IPS-20b (cell line): ENCODE measurements around the gene ACAP2.
"Not testable (repeated sequence)": the region's sequence is repeated elsewhere in the genome, so short reads cannot be mapped to it uniquely, and the experiment has no call there.

Experiments
- H3K27ac ChIP-seq: one replicate; pipeline ENCODE4 v1.5.1; 2013; ENCODE audit warnings: low read length
- H3K27me3 ChIP-seq: 2 replicates; pipeline ENCODE4 v1.6.1; 2013; ENCODE audit warnings: mild to moderate bottlenecking, low read length, inconsistent platforms; ENCODE audit not compliant: insufficient read depth
- H3K36me3 ChIP-seq: 2 replicates; pipeline ENCODE4 v1.6.1; 2013; ENCODE audit warnings: low read depth, mild to moderate bottlenecking, inconsistent platforms, low read length, moderate library complexity; ENCODE audit not compliant: insufficient read depth
- H3K4me1 ChIP-seq: 2 replicates; pipeline ENCODE4 v1.6.1; 2013; ENCODE audit warnings: mild to moderate bottlenecking, control low read depth, inconsistent platforms, low read length, moderate library complexity; ENCODE audit not compliant: insufficient read depth
- H3K4me3 ChIP-seq: 2 replicates; pipeline ENCODE4 v1.5.1; 2013; ENCODE audit warnings: mild to moderate bottlenecking, low read length, inconsistent platforms
- H3K9ac ChIP-seq: 2 replicates; pipeline ENCODE4 v1.6.1; 2013; ENCODE audit warnings: low read depth, mild to moderate bottlenecking, inconsistent platforms, low read length, moderate library complexity
- H3K9me3 ChIP-seq: 2 replicates; pipeline ENCODE4 v1.6.1; 2013; ENCODE audit warnings: mild to moderate bottlenecking, low read depth, low read length, inconsistent platforms; ENCODE audit not compliant: insufficient read depth

Gene ACAP2

GRCh38 chr3:195319060-195319459, 123.8 kb downstream of the ACAP2 start:
- peaks cover 23% of the 10 kb centered on the region for H3K9me3 ChIP-seq
- H3K36me3 ChIP-seq = peaks cover 22% of the 10 kb centered on the region
- no peak overlapping the region for H3K9ac ChIP-seq
- no peak overlapping the region for H3K27ac ChIP-seq
- H3K4me1 ChIP-seq = no peaks in the 10 kb centered on the region
- no peak overlapping the region for H3K4me3 ChIP-seq
- H3K27me3 ChIP-seq = no peaks in the 10 kb centered on the region

- no peaks in the 10 kb centered on the region for H3K9me3 ChIP-seq
These were observed 130.1 kb downstream of the ACAP2 start for GRCh38 chr3:195312714-195313113.

GRCh38 chr3:195307711-195308110, 135.1 kb downstream of the ACAP2 start:
- Histone ChIP-seq H3K27ac (no peak overlapping the region), H3K27me3 (no peaks in the 10 kb centered on the region), H3K36me3 (peaks cover 8% of the 10 kb centered on the region; the same call in 1 of the 2 replicates), H3K4me3 (no peak overlapping the region), H3K9me3 (no peaks in the 10 kb centered on the region), H3K4me1 (no peaks in the 10 kb centered on the region), H3K9ac (no peak overlapping the region)

More at GRCh38 chr3:195312714-195313113, 130.1 kb downstream of the ACAP2 start:
- no peak overlapping the region for H3K9ac ChIP-seq
- no peak overlapping the region for H3K4me3 ChIP-seq
- H3K27me3 ChIP-seq = no peaks in the 10 kb centered on the region
- H3K36me3 ChIP-seq = no peaks in the 10 kb centered on the region
- H3K27ac ChIP-seq = no peak overlapping the region
- no peaks in the 10 kb centered on the region for H3K4me1 ChIP-seq

GRCh38 chr3:195306369-195306768, 136.5 kb downstream of the ACAP2 start:
- Histone ChIP-seq H3K9me3 (no peaks in the 10 kb centered on the region), H3K9ac (no peak overlapping the region), H3K4me3 (no peak overlapping the region), H3K27me3 (no peaks in the 10 kb centered on the region), H3K4me1 (no peaks in the 10 kb centered on the region), H3K27ac (no peak overlapping the region), H3K36me3 (peaks cover 15% of the 10 kb centered on the region)

GRCh38 chr3:195302431-195302830, 140.4 kb downstream of the ACAP2 start:
- no peak overlapping the region for H3K27ac ChIP-seq
- no peaks in the 10 kb centered on the region for H3K27me3 ChIP-seq
- peaks cover 24% of the 10 kb centered on the region for H3K36me3 ChIP-seq
- no peak overlapping the region for H3K9ac ChIP-seq
- H3K9me3 ChIP-seq = no peaks in the 10 kb centered on the region
- no peak overlapping the region for H3K4me3 ChIP-seq
- no peaks in the 10 kb centered on the region for H3K4me1 ChIP-seq

- Histone ChIP-seq H3K4me1 (no peaks in the 10 kb centered on the region), H3K9ac (no peak overlapping the region), H3K9me3 (no peaks in the 10 kb centered on the region), H3K27me3 (no peaks in the 10 kb centered on the region), H3K4me3 (no peak overlapping the region), H3K27ac (no peak overlapping the region), H3K36me3 (peaks cover 31% of the 10 kb centered on the region)
These were observed 145.4 kb downstream of the ACAP2 start for GRCh38 chr3:195297446-195297845.

GRCh38 chr3:195296662-195297061, 146.2 kb downstream of the ACAP2 start:
- Histone ChIP-seq H3K9me3 (no peaks in the 10 kb centered on the region), H3K4me3 (no peak overlapping the region), H3K36me3 (peaks cover 33% of the 10 kb centered on the region), H3K27me3 (no peaks in the 10 kb centered on the region), H3K9ac (no peak overlapping the region), H3K27ac (no peak overlapping the region), H3K4me1 (no peaks in the 10 kb centered on the region)

GRCh38 chr3:195291121-195291520, 151.7 kb downstream of the ACAP2 start:
- Histone ChIP-seq H3K9me3 (no peaks in the 10 kb centered on the region), H3K4me3 (no peak overlapping the region), H3K9ac (no peak overlapping the region), H3K27ac (no peak overlapping the region), H3K4me1 (no peaks in the 10 kb centered on the region), H3K27me3 (no peaks in the 10 kb centered on the region), H3K36me3 (peaks cover 41% of the 10 kb centered on the region)

- not testable (repeated sequence) for H3K27me3 ChIP-seq, H3K4me1 ChIP-seq, H3K4me3 ChIP-seq, H3K9me3 ChIP-seq, H3K9ac ChIP-seq, H3K27ac ChIP-seq
- peaks cover 39% of the 10 kb centered on the region for H3K36me3 ChIP-seq
These were observed 152.2 kb downstream of the ACAP2 start for GRCh38 chr3:195290643-195291042.

- H3K36me3 ChIP-seq = peaks cover 33% of the 10 kb centered on the region
These were observed 156.5 kb downstream of the ACAP2 start for GRCh38 chr3:195286115-195286872.

GRCh38 chr3:195285372-195285771, 157.4 kb downstream of the ACAP2 start:
- no peak overlapping the region for H3K27ac ChIP-seq
- no peaks in the 10 kb centered on the region for H3K9me3 ChIP-seq
- no peak overlapping the region for H3K4me3 ChIP-seq
- no peak overlapping the region for H3K9ac ChIP-seq
- peaks cover 29% of the 10 kb centered on the region for H3K36me3 ChIP-seq
- no peaks in the 10 kb centered on the region for H3K27me3 ChIP-seq
- no peaks in the 10 kb centered on the region for H3K4me1 ChIP-seq

More at GRCh38 chr3:195286115-195286872, 156.5 kb downstream of the ACAP2 start:
- Histone ChIP-seq H3K27ac (no peak overlapping the region), H3K9me3 (no peaks in the 10 kb centered on the region), H3K4me3 (no peak overlapping the region), H3K27me3 (no peaks in the 10 kb centered on the region), H3K9ac (no peak overlapping the region), H3K4me1 (no peaks in the 10 kb centered on the region)

- Histone ChIP-seq H3K4me1 (no peaks in the 10 kb centered on the region), H3K9ac (no peak overlapping the region), H3K4me3 (no peak overlapping the region), H3K9me3 (no peaks in the 10 kb centered on the region), H3K27ac (no peak overlapping the region), H3K36me3 (peaks cover 29% of the 10 kb centered on the region), H3K27me3 (no peaks in the 10 kb centered on the region)
These were observed 158.0 kb downstream of the ACAP2 start for GRCh38 chr3:195284842-195285241.
